Memory B cell (primary cell): ENCODE data around the gene RFC5.
A peak's percentile ranks its signal among the peaks of the same experiment; 100 is the strongest.

Experiments
- ATAC-seq: fragments of 150-1000 bp; cut with Tn5 transposase; 2 replicates; pipeline ENCODE4 v1.10.0; 2021; ENCODE audit warnings: low read depth, mild to moderate bottlenecking, moderate library complexity
- DNase-seq, 2 donors: peaks; one replicate each; pipeline ENCODE4 v3.0.0; 2022; ENCODE audit warnings: low spot score in 2 of 2
- H3K27ac Mint-ChIP-seq: one replicate; pipeline ENCODE4 v1.8.0; 2022; ENCODE audit warnings: mild to moderate bottlenecking, moderate library complexity, mixed read lengths
- H3K27me3 Mint-ChIP-seq: one replicate; pipeline ENCODE4 v1.8.0; 2022; ENCODE audit warnings: mixed read lengths
- H3K36me3 Mint-ChIP-seq: one replicate; pipeline ENCODE4 v1.8.0; 2022; ENCODE audit warnings: mild to moderate bottlenecking, mixed read lengths
- H3K4me1 Mint-ChIP-seq: one replicate; pipeline ENCODE4 v1.8.0; 2022; ENCODE audit warnings: mixed read lengths
- H3K4me3 Mint-ChIP-seq: one replicate; pipeline ENCODE4 v1.8.0; 2022; ENCODE audit warnings: mild to moderate bottlenecking, moderate library complexity, mixed read lengths
- H3K9me3 Mint-ChIP-seq: one replicate; pipeline ENCODE4 v1.8.0; 2022; ENCODE audit warnings: mixed read lengths

Gene RFC5

DNA sequence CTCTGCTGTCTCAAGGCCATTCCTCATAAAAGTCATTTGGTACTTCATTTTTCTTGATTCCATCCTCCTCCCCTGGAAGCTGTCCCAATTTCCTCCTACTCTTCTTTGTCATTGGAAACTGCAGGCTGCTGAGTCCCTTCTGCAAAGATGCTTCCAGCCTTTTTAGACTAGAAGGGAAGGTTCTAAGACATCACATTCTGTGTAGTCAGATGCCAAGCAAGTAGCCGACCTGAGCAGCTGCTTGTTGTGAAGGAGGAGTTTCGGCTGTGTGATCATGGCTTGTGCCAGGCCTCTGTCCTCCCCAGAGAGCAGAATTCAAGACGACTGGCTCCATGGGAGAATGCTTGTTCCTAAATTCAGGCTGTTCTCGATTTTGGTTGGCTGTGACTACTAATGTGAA lies 8.7 kb downstream of the RFC5 start:
- DNase-seq (no peak), ATAC-seq (no peak)
- no peaks in the 10 kb centered on the region for H3K4me1 Mint-ChIP-seq
- no peak overlapping the region for H3K27ac Mint-ChIP-seq
- no peak overlapping the region for H3K4me3 Mint-ChIP-seq
- H3K9me3 Mint-ChIP-seq: no peaks in the 10 kb centered on the region
- no peaks in the 10 kb centered on the region for H3K27me3 Mint-ChIP-seq
- H3K36me3 Mint-ChIP-seq: peaks cover 37% of the 10 kb centered on the region

DNA sequence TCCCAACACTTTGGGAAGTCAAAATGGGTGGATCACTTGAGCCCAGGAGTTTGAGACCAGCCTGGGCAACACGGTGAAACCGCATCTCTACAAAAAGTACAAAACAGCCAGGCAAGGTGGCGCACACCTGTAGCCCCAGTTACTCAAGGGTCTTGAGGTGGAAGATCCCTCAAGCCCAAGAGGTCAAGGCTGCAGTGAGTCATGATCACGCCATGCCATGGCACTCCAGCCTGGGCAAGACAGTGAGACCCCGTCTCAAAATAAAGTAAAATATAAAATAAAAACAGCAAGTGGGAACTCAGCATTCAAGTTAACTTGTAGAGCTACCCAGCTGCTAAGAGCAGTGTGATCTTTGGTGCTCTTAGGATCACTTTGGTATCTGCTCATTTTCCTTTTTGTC lies 12.7 kb downstream of the RFC5 start:
- Mint-ChIP-seq H3K27ac (no peak overlapping the region), H3K36me3 (peaks cover 26% of the 10 kb centered on the region), H3K9me3 (no peaks in the 10 kb centered on the region), H3K4me1 (no peaks in the 10 kb centered on the region), H3K27me3 (no peaks in the 10 kb centered on the region), H3K4me3 (no peak overlapping the region)
- DNase-seq (no peak), ATAC-seq (no peak)

DNA sequence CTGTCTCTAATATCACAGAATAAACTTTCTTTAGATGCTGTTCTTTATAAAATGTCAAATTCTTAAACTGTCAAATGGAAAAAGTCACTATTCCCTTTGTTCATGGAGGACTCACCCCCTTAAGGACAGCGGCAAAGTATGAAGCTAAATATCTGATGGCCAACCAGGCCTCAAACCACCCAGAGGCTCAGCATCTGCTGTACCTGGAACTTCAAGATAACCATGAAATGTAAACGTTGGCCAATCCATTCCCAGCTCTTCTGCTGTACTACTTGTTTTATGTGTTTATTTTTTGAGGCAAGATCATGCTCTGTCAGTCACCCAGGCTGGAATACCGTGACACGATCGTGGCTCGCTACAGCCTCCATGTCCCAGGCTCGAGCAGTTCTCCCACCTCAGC lies 15.7 kb downstream of the RFC5 start:
- Mint-ChIP-seq H3K4me1 (peaks cover 11% of the 10 kb centered on the region), H3K36me3 (peaks cover 11% of the 10 kb centered on the region), H3K4me3 (no peak overlapping the region), H3K27ac (no peak overlapping the region), H3K9me3 (no peaks in the 10 kb centered on the region), H3K27me3 (no peaks in the 10 kb centered on the region)
- DNase-seq (no peak), ATAC-seq (no peak)

DNA sequence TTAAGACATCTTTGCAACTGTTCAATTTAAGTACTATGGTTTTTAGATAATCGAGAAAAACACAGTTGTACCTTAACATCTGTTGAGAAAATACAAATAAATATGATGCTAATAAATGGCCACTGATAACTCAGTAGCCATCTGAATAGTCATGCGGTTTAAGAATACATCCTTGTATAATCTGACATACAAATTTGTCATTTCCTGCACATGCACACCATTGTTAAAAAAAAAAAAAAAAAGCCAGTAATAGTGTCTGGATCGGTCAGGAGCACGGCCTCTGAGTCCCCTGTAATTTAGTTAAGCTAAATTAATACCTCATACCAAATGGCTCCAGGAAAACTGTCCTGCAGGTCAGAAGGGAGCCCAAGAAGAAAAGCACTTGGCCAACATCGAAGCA lies 16.8 kb downstream of the RFC5 start:
- H3K4me1 Mint-ChIP-seq: peaks cover 11% of the 10 kb centered on the region
- H3K36me3 Mint-ChIP-seq: peaks cover 9% of the 10 kb centered on the region
- no peak overlapping the region for H3K27ac Mint-ChIP-seq
- no peaks in the 10 kb centered on the region for H3K9me3 Mint-ChIP-seq
- H3K27me3 Mint-ChIP-seq: no peaks in the 10 kb centered on the region
- H3K4me3 Mint-ChIP-seq: no peak overlapping the region
- no peak for ATAC-seq
- no peak for DNase-seq

DNA sequence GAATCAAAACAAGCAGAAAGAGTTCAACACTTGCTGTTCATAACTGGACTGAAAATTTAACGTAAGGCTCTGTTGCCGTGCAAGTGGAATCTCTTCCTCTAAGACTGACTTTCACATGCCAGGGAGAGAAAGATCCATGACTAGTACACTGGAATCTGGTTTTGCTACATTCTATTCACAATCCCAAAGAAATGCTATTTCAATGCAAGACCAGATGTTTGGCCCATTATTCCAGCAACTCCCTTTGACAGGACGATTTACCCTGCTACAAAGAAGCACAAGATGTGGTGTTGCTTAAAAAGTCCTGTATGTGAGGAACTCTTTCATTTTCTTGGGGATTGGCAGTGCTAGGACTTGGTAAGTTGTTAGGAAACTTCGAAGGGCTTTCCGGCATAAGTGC lies 17.4 kb downstream of the RFC5 start:
- Mint-ChIP-seq H3K9me3 (no peaks in the 10 kb centered on the region), H3K27ac (peak overlapping the region; percentile 76), H3K4me3 (no peak overlapping the region), H3K27me3 (no peaks in the 10 kb centered on the region), H3K36me3 (peaks cover 9% of the 10 kb centered on the region), H3K4me1 (peaks cover 11% of the 10 kb centered on the region)
- no peak for DNase-seq
- ATAC-seq: no peak

DNA sequence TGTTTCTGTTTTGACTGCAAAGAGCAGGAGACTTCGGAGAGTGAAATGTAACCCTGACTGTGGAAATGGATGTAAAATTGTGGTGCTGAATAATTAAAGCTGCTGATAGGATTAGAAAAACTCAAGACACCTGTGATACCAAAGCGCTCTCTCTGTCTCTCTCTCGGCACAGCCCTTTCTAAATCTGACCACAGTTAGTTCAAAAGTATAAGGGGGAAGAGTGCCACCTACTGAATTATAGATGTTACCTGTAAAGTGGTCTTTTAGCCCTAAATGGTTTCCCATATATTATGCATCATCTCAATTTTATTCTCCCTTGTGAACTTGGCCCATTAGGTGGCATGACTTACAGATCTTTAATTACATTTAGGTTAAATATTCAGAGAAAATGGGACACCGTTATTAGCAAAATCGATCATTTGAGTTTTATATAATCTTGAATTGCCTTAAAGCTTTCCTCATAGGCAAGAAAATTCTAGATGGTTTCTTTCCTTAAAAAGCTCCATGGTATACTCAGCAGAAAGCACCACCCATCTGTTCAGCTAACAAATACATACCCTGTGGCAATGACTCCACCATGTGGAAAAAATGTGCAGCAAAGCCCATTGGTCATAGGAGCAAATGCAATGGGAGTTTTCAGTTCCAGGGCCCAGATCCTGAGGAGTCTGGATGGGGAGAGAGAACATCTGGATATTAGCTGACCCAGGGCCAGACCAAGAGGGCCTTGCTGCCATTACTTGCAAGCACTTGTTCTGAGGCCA lies 18.1 kb downstream of the RFC5 start:
- H3K9me3 Mint-ChIP-seq: no peaks in the 10 kb centered on the region
- H3K36me3 Mint-ChIP-seq: peaks cover 12% of the 10 kb centered on the region
- no peak overlapping the region for H3K4me3 Mint-ChIP-seq
- H3K27ac Mint-ChIP-seq: peak overlapping the region; percentile 76
- no peaks in the 10 kb centered on the region for H3K27me3 Mint-ChIP-seq
- ATAC-seq: no peak
- DNase-seq: no peak
- peaks cover 11% of the 10 kb centered on the region for H3K4me1 Mint-ChIP-seq

DNA sequence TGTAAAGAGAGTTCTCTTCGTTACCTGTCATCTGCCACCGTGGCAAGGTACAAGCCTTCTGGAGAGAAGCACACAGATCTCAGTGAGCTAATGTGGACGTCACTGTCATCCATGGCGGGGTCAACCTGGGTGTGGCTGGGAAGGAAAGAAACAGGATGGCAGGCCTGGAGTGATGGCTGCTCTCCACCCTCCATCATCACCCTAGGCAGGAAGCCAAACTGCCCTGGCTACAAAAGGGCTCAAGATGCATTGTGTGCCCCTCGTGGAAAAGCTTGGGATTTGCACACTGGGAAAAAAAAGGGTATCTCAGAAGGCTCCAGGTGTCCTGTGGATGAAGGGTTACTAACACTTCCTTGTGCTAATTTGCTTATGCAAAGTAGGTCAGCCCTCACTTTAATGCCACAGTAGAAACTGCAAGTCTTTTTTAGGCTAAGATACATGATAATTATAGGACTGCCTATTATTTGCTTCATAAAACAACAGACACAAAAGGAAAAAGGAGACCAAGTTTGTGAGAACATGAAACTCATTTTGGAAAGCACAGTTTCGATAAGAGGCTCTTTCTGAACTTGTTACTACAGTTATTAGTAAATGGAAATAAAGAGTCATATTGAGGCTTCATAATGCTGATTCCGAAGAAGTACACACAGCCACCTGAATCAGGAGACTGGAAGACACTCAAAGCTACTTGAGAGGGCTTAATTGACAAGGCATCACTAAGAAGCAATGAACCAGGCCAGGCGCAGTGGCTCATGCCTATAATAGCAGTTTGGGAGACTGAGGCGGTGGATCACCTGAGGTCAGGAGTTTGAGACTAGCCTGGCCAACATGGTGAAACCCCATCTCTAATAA lies 18.9 kb downstream of the RFC5 start:
- DNase-seq (no peak), ATAC-seq (peak; percentile 56)
- no peaks in the 10 kb centered on the region for H3K27me3 Mint-ChIP-seq
- H3K27ac Mint-ChIP-seq: peak overlapping the region; percentile 76
- peak overlapping the region; percentile 16 for H3K4me3 Mint-ChIP-seq
- no peaks in the 10 kb centered on the region for H3K9me3 Mint-ChIP-seq
- H3K36me3 Mint-ChIP-seq: peaks cover 12% of the 10 kb centered on the region
- peaks cover 11% of the 10 kb centered on the region for H3K4me1 Mint-ChIP-seq

DNA sequence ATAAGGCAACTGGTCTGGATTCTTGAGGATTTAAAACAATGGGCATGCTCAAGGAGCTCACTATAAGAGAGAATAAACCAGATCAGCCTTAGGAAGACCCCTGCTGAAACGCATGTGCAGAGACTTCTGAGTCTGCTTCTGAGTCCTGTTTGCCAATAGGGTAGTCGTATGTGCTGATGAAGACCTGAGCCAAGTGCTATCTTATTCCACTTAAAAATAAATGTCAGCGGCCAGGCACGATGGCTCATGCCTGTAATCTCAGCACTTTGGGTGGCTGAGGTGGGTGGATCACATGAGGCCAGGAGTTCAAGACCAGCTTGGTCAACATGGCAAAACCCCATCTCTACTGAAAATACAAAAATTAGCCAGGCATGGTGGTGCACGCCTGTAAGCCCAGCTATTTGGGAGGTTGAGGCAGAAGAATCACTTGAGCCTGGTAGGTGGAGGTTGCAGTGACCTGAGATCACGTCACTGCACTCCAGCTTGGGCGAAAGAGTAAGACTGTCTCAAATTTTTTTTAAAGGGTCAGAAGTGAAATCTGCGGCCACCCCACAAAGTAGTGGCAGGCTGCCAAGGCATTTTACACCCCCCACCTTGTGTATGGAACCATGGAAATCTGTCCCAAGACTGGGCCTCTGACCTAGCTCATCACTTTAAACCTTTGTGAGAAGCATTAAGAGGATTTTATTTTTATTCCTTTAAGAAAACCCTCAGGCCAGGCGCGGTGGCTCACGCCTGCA lies 20.3 kb downstream of the RFC5 start:
- H3K4me3 Mint-ChIP-seq: no peak overlapping the region
- H3K36me3 Mint-ChIP-seq: peaks cover 20% of the 10 kb centered on the region
- no peaks in the 10 kb centered on the region for H3K9me3 Mint-ChIP-seq
- peaks cover 11% of the 10 kb centered on the region for H3K4me1 Mint-ChIP-seq
- ATAC-seq: no peak
- DNase-seq: no peak
- H3K27me3 Mint-ChIP-seq: no peaks in the 10 kb centered on the region
- H3K27ac Mint-ChIP-seq: no peak overlapping the region

DNA sequence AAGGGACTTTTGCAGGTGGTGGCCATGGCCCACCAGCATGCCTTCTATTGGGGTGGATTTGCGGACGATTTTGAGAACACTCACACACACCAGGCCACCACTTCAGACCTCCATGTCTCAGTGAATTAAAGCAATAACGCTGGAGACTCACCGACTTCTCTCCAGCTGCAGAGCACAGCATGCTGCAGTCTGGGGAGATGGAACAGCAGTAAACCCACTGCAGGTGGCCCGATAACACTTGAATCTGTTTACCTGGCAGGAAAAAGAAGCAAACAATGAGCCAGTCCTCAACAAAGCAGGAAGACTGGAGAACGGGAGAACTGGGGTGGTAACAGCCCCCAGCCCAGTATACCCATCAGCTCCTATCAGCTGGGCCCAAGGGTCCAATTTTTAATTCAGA lies 21.6 kb downstream of the RFC5 start:
- Mint-ChIP-seq H3K9me3 (no peaks in the 10 kb centered on the region), H3K36me3 (peaks cover 20% of the 10 kb centered on the region), H3K27ac (no peak overlapping the region), H3K27me3 (no peaks in the 10 kb centered on the region), H3K4me3 (no peak overlapping the region), H3K4me1 (peaks cover 11% of the 10 kb centered on the region)
- DNase-seq: no peak
- ATAC-seq: no peak

DNA sequence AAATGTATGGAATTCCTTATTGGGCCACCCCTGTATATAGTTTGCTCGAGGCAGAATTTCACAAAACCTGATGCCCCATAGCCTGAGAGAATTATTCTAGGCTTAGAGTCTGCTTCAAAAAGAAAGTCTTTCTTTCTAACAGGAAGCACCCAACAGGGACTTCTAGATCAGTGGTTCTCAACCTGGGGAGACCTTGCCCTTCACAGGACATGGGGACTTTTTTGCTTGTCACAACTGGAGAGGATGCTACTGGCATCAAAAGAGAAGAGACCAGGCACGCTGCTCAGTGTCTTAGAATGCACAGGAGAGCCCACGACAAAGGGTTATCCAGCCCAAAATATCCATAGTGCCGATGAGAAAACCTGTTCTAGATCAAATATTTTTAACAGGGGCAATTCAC lies 25.6 kb downstream of the RFC5 start:
- no peak overlapping the region for H3K27ac Mint-ChIP-seq
- no peak for DNase-seq
- ATAC-seq: no peak
- H3K4me3 Mint-ChIP-seq: no peak overlapping the region
- H3K27me3 Mint-ChIP-seq: no peaks in the 10 kb centered on the region
- peaks cover 17% of the 10 kb centered on the region for H3K36me3 Mint-ChIP-seq
- H3K4me1 Mint-ChIP-seq: no peaks in the 10 kb centered on the region
- H3K9me3 Mint-ChIP-seq: no peaks in the 10 kb centered on the region

DNA sequence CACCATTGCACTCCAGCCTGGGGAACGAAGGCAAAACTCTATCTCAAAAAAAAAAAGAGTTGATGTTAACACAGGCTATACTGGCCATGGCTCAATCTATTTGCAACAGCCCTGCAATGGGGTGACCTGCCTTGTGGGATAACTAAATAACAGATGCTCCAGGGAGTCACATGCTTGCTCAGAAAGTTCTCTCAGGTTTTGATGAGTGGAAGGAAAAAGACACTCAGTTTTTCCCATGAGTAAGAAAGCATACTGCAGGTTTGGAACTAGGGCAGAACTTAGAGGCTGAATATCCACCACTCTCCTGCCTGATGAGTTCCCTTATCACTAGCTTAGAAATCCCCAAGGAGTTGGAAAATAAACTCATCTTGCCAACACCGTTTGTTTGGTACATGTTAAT lies 27.6 kb downstream of the RFC5 start:
- ATAC-seq (no peak), DNase-seq (no peak)
- Mint-ChIP-seq H3K4me1 (no peaks in the 10 kb centered on the region), H3K9me3 (no peaks in the 10 kb centered on the region), H3K27ac (no peak overlapping the region), H3K4me3 (no peak overlapping the region), H3K36me3 (peaks cover 18% of the 10 kb centered on the region), H3K27me3 (no peaks in the 10 kb centered on the region)

DNA sequence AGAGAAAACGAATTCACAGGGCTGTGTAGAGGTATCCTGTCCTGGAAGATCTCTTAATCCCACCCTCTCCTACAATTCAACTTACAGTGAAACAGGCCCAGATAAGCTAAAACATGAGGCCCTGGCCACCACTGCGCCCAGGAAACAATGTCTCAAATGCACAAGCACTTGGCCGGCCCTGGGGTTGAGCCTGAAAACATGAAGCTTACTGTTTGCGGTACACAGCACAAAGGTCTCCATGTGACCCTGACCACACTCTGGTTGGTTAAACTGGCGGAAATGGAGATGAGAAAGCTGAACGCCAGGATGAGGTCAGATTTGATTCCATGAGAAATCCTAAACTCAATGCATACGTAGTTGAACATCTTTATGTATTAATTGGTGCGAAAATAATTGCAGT lies 28.1 kb downstream of the RFC5 start:
- no peaks in the 10 kb centered on the region for H3K9me3 Mint-ChIP-seq
- no peaks in the 10 kb centered on the region for H3K4me1 Mint-ChIP-seq
- H3K36me3 Mint-ChIP-seq: peaks cover 17% of the 10 kb centered on the region
- no peak overlapping the region for H3K4me3 Mint-ChIP-seq
- no peaks in the 10 kb centered on the region for H3K27me3 Mint-ChIP-seq
- DNase-seq (no peak), ATAC-seq (no peak)
- no peak overlapping the region for H3K27ac Mint-ChIP-seq

DNA sequence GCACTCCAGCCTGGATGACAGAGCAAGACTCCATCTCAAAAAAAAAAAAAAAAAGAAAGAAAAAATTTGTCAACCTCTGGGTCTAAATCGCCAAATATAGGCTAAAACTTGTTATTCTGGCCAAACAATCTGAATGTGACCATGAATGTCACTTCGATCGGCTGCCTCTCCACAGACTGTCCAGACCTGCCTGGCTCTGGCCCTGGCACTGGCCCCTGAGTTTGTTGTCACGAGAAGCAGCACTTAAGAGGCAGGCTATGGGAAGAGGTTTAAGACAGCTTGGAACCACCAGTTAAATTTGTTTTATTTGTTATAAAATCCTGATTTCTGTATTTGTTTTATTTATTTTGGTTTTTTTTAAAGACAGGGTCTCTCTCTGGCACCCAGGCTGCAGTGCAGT lies 29.9 kb downstream of the RFC5 start:
- H3K9me3 Mint-ChIP-seq: no peaks in the 10 kb centered on the region
- H3K4me1 Mint-ChIP-seq: no peaks in the 10 kb centered on the region
- no peak for ATAC-seq

More for the DNA sequence above, 29.9 kb downstream of the RFC5 start:
- Mint-ChIP-seq H3K27ac (no peak overlapping the region), H3K36me3 (peaks cover 17% of the 10 kb centered on the region), H3K27me3 (no peaks in the 10 kb centered on the region), H3K4me3 (no peak overlapping the region)
- no peak for DNase-seq
